H9 (cell line): ENCODE results near the gene TPBG. TPM values are rescaled to one million over a fixed set of nuclear protein-coding genes. Genes with fewer than 3 reads are reported as not detected.

Source experiments
- DNase-seq: peaks from one replicate; pipeline ENCODE4 v3.0.0-alpha.2; 2017
- H2AFZ ChIP-seq: one replicate; pipeline ENCODE4 v1.6.1; 2013; ENCODE audit warnings: mild to moderate bottlenecking, low read length, control low read depth, moderate library complexity
- H2AK5ac ChIP-seq: 2 replicates; pipeline ENCODE4 v1.6.1; 2013; ENCODE audit warnings: low read length, control low read depth, mixed read lengths; ENCODE audit not compliant: insufficient read length
- H2BK120ac ChIP-seq: one replicate; pipeline ENCODE4 v1.6.1; 2013; ENCODE audit warnings: low read depth, mild to moderate bottlenecking, low read length, control low read depth, inconsistent platforms; ENCODE audit not compliant: poor library complexity, severe bottlenecking
- H2BK12ac ChIP-seq: 2 replicates; pipeline ENCODE4 v1.6.1; 2013; ENCODE audit warnings: low read length, control low read depth, mixed read lengths, low read depth; ENCODE audit not compliant: insufficient read length
- H2BK15ac ChIP-seq: 2 replicates; pipeline ENCODE4 v1.6.1; 2013; ENCODE audit warnings: low read depth, low read length, control low read depth
- H2BK20ac ChIP-seq: one replicate; pipeline ENCODE4 v1.6.1; 2013; ENCODE audit warnings: low read depth, mild to moderate bottlenecking, low read length, control low read depth, inconsistent platforms; ENCODE audit not compliant: poor library complexity, severe bottlenecking
- H2BK5ac ChIP-seq: 2 replicates; pipeline ENCODE4 v1.6.1; 2013; ENCODE audit warnings: low read length, control low read depth, mixed read lengths; ENCODE audit not compliant: insufficient read length
- H3K14ac ChIP-seq: 2 replicates; pipeline ENCODE4 v1.6.1; 2013; ENCODE audit warnings: low read length, control low read depth; ENCODE audit not compliant: insufficient read depth
- H3K18ac ChIP-seq: 2 replicates; pipeline ENCODE4 v1.6.1; 2013; ENCODE audit warnings: low read depth, mild to moderate bottlenecking, mixed read lengths, low read length, control low read depth; ENCODE audit not compliant: insufficient read length
- H3K23ac ChIP-seq: 2 replicates; pipeline ENCODE4 v1.6.1; 2013; ENCODE audit warnings: low read length, control low read depth, mixed read lengths, low read depth; ENCODE audit not compliant: insufficient read length
- H3K23me2 ChIP-seq: 2 replicates; pipeline ENCODE4 v1.6.1; 2013; ENCODE audit warnings: low read depth, mild to moderate bottlenecking, mixed read lengths, low read length, control low read depth; ENCODE audit not compliant: insufficient read length, poor library complexity, severe bottlenecking
- H3K27ac ChIP-seq: 2 replicates; pipeline ENCODE4 v1.5.1; 2013; ENCODE audit warnings: low read length, control low read depth, mixed read lengths, low read depth; ENCODE audit not compliant: insufficient read length
- H3K27me3 ChIP-seq: 2 replicates; pipeline ENCODE4 v1.6.1; 2013; ENCODE audit warnings: low read length, control low read depth, inconsistent platforms; ENCODE audit not compliant: insufficient read depth
- H3K4ac ChIP-seq: 2 replicates; pipeline ENCODE4 v1.6.1; 2013; ENCODE audit warnings: low read depth, mild to moderate bottlenecking, control low read depth, inconsistent platforms, low read length, moderate library complexity
- H3K4me1 ChIP-seq: 2 replicates; pipeline ENCODE4 v1.6.1; 2013; ENCODE audit warnings: low read length, control low read depth, inconsistent platforms; ENCODE audit not compliant: insufficient read depth
- H3K4me2 ChIP-seq: 2 replicates; pipeline ENCODE4 v1.6.1; 2013; ENCODE audit warnings: low read length, control low read depth, mixed read lengths; ENCODE audit not compliant: insufficient read length, insufficient read depth
- H3K56ac ChIP-seq: 2 replicates; pipeline ENCODE4 v1.6.1; 2013; ENCODE audit warnings: low read depth, mild to moderate bottlenecking, mixed read lengths, low read length, control low read depth; ENCODE audit not compliant: insufficient read length
- H3K79me1 ChIP-seq: 2 replicates; pipeline ENCODE4 v1.6.1; 2013; ENCODE audit warnings: low read depth, mild to moderate bottlenecking, moderate library complexity, low read length, control low read depth, inconsistent platforms; ENCODE audit not compliant: insufficient read depth, poor library complexity, severe bottlenecking
- H3K79me2 ChIP-seq: 2 replicates; pipeline ENCODE4 v1.6.1; 2013; ENCODE audit warnings: low read length, control low read depth, inconsistent platforms; ENCODE audit not compliant: insufficient read depth
- H3K9ac ChIP-seq: 2 replicates; pipeline ENCODE4 v1.6.1; 2013; ENCODE audit warnings: low read length, control low read depth, mixed read lengths; ENCODE audit not compliant: insufficient read length; ENCODE audit errors: extremely low read depth
- H3K9me3 ChIP-seq: one replicate; pipeline ENCODE4 v1.6.1; 2013; ENCODE audit warnings: low read depth, low read length, inconsistent platforms; ENCODE audit not compliant: control insufficient read depth
- H3T11ph ChIP-seq: one replicate; pipeline ENCODE4 v1.6.1; 2013; ENCODE audit warnings: mild to moderate bottlenecking, low read length, control low read depth, inconsistent platforms
- H4K20me1 ChIP-seq: one replicate; pipeline ENCODE4 v1.6.1; 2013; ENCODE audit not compliant: control insufficient read depth, insufficient read length, insufficient read depth
- H4K5ac ChIP-seq: 2 replicates; pipeline ENCODE4 v1.6.1; 2013; ENCODE audit warnings: low read depth, mild to moderate bottlenecking, mixed read lengths, low read length, control low read depth; ENCODE audit not compliant: insufficient read length
- H4K8ac ChIP-seq: replicated peaks from 2 replicates; pipeline ENCODE4 v1.6.1; 2013; ENCODE audit warnings: low read length, control low read depth, mixed read lengths, low read depth; ENCODE audit not compliant: insufficient read length
- H4K91ac ChIP-seq: 2 replicates; pipeline ENCODE4 v1.6.1; 2013; ENCODE audit warnings: low read depth, mild to moderate bottlenecking, moderate library complexity, mixed read lengths, low read length, control low read depth; ENCODE audit not compliant: insufficient read length
- H3K27ac Mint-ChIP-seq, 3 experiments: 2 replicates in 2 of 3; 3 replicates in 1 of 3; pipeline ENCODE4 v1.8.0; 2020 to 2021; ENCODE audit warnings: mixed read lengths in 3 of 3, mild to moderate bottlenecking in 1 of 3, moderate library complexity in 1 of 3
- H3K27me3 Mint-ChIP-seq: 2 replicates; pipeline ENCODE4 v1.8.0; 2021; ENCODE audit warnings: low read depth, mild to moderate bottlenecking, moderate library complexity, mixed read lengths
- H3K36me3 Mint-ChIP-seq, 3 experiments: 2 replicates in 2 of 3; 3 replicates in 1 of 3; pipeline ENCODE4 v1.8.0; 2020 to 2021; ENCODE audit warnings: low read depth in 3 of 3, mixed read lengths in 3 of 3; ENCODE audit not compliant: insufficient read depth in 1 of 3
- H3K4me1 Mint-ChIP-seq, 2 experiments: 2 replicates each; pipeline ENCODE4 v1.8.0; 2020; ENCODE audit warnings: mixed read lengths in 2 of 2
- H3K4me3 Mint-ChIP-seq, 2 experiments: 2 replicates in 1 of 2; 3 replicates in 1 of 2; pipeline ENCODE4 v1.8.0; 2020 to 2021; ENCODE audit warnings: mild to moderate bottlenecking in 2 of 2, mixed read lengths in 2 of 2, moderate library complexity in 1 of 2
- H3K9me3 Mint-ChIP-seq, 2 experiments: 2 replicates in 1 of 2; 3 replicates in 1 of 2; pipeline ENCODE4 v1.8.0; 2020; ENCODE audit warnings: mild to moderate bottlenecking in 2 of 2, mixed read lengths in 2 of 2, moderate library complexity in 1 of 2
- WGBS: extraction: QIAGEN DNeasy Blood & Tissue Kit; methylation state at CpG from one replicate; pipeline ENCODE4 v1.1.7; 2013; ENCODE audit warnings: missing lambda C conversion rate, low lambda C conversion rate, mixed read lengths; ENCODE audit not compliant: insufficient read length; ENCODE audit errors: extremely low coverage; 5-methylcytosine and 5-hydroxymethylcytosine counted together
- total RNA-seq: library from RNA; stranded (reverse); gene quantifications from 2 replicates; pipeline ENCODE4 v1.2.1, GENCODE V29; 2021
- TF ChIP-seq, protein P1 (sequence below): fragments of 200-600 bp; sonication (generic); conservative IDR thresholded peaks from 3 replicates; pipeline ENCODE4 v1.8.0; 2021; ENCODE audit warnings: antibody characterized with exemption, mild to moderate bottlenecking

TPBG gene
- total RNA-seq, 1 experiment from 2014 or later = 19.0 TPM

DNA sequence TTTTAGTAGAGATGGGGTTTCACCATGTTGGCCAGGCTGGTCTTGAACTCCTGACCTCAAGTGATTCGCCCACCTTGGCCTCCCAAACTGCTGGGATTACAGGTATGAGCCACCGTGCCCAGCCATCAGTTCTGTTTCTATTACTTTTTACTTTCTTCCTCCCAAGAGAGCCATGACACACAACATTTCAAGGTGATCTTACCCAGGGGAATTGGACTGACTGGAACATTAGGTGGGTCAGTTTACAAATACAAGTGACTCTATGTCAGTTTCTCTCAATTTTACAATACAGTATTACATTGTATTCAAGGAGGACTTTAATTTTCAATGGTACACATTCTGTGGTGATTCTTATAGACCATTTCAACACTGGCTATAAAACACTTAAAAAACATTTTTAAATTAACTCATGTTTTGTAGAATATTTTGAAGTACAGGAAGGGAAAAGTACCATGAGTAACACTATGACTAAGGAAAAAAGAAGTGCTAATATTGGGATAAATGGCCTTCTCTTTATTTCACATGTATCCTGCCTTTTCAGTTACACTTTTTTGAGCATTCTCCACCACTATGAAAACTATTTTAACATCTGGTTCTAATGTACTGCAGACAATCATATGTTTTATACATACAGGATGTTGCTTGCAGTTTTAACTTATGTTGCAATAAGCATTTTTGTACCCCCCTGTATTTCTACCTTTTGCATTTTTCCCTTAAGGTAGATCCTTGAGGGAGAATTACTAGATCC, 8.4 kb downstream of the TPBG start:
- Histone ChIP-seq H3K56ac (no peak overlapping the region), H4K91ac (no peak overlapping the region), H3K23ac (no peak overlapping the region), H4K5ac (no peak overlapping the region), H3K14ac (no peak overlapping the region), H3K79me1 (no peaks in the 10 kb centered on the region), H3T11ph (no peak overlapping the region), H3K18ac (no peak overlapping the region), H2AK5ac (no peak overlapping the region), H3K23me2 (no peaks in the 10 kb centered on the region), H4K8ac (no peak overlapping the region), H2AFZ (no peak overlapping the region), H2BK15ac (no peak overlapping the region), H3K9me3 (no peaks in the 10 kb centered on the region), H2BK120ac (no peak overlapping the region), H3K79me2 (no peaks in the 10 kb centered on the region), H4K20me1 (no peaks in the 10 kb centered on the region), H3K27ac (no peak overlapping the region), H3K27me3 (no peaks in the 10 kb centered on the region), H3K9ac (no peak overlapping the region), H3K4me1 (no peaks in the 10 kb centered on the region), H2BK20ac (no peak overlapping the region), H2BK12ac (no peak overlapping the region), H3K4me2 (no peak overlapping the region), H3K4ac (no peak overlapping the region), H2BK5ac (no peak overlapping the region)
- H3K4me3 Mint-ChIP-seq = no peak overlapping the region
- H3K9me3 Mint-ChIP-seq = peaks cover 12 to 18% of the 10 kb centered on the region in 2 experiments; a peak in 4 of 5 replicates
- peaks cover 0 to 6% of the 10 kb centered on the region in 2 experiments; a peak in 2 of 4 replicates for H3K4me1 Mint-ChIP-seq
- no peaks in the 10 kb centered on the region for H3K27me3 Mint-ChIP-seq
- peaks cover 12 to 18% (median 15%) of the 10 kb centered on the region in 3 experiments for H3K36me3 Mint-ChIP-seq
- WGBS = no CpG with 5 or more reads among the region's 2 CpGs
- DNase-seq = no peak
- TF ChIP-seq, protein P1, sequence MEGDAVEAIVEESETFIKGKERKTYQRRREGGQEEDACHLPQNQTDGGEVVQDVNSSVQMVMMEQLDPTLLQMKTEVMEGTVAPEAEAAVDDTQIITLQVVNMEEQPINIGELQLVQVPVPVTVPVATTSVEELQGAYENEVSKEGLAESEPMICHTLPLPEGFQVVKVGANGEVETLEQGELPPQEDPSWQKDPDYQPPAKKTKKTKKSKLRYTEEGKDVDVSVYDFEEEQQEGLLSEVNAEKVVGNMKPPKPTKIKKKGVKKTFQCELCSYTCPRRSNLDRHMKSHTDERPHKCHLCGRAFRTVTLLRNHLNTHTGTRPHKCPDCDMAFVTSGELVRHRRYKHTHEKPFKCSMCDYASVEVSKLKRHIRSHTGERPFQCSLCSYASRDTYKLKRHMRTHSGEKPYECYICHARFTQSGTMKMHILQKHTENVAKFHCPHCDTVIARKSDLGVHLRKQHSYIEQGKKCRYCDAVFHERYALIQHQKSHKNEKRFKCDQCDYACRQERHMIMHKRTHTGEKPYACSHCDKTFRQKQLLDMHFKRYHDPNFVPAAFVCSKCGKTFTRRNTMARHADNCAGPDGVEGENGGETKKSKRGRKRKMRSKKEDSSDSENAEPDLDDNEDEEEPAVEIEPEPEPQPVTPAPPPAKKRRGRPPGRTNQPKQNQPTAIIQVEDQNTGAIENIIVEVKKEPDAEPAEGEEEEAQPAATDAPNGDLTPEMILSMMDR = no peak
- H3K27ac Mint-ChIP-seq = no peak overlapping the region
